H9 (cell line): ENCODE measurements around the gene TMEM237. TPM values are rescaled to one million over a fixed set of nuclear protein-coding genes. Genes with fewer than 3 reads are reported as not detected.

Source experiments
- DNase-seq: peaks from one replicate; pipeline ENCODE4 v3.0.0-alpha.2; 2017
- H2AFZ ChIP-seq: one replicate; pipeline ENCODE4 v1.6.1; 2013; ENCODE audit warnings: mild to moderate bottlenecking, low read length, control low read depth, moderate library complexity
- H2AK5ac ChIP-seq: 2 replicates; pipeline ENCODE4 v1.6.1; 2013; ENCODE audit warnings: low read length, control low read depth, mixed read lengths; ENCODE audit not compliant: insufficient read length
- H2BK120ac ChIP-seq: one replicate; pipeline ENCODE4 v1.6.1; 2013; ENCODE audit warnings: low read depth, mild to moderate bottlenecking, low read length, control low read depth, inconsistent platforms; ENCODE audit not compliant: poor library complexity, severe bottlenecking
- H2BK12ac ChIP-seq: 2 replicates; pipeline ENCODE4 v1.6.1; 2013; ENCODE audit warnings: low read length, control low read depth, mixed read lengths, low read depth; ENCODE audit not compliant: insufficient read length
- H2BK15ac ChIP-seq: 2 replicates; pipeline ENCODE4 v1.6.1; 2013; ENCODE audit warnings: low read depth, low read length, control low read depth
- H2BK20ac ChIP-seq: one replicate; pipeline ENCODE4 v1.6.1; 2013; ENCODE audit warnings: low read depth, mild to moderate bottlenecking, low read length, control low read depth, inconsistent platforms; ENCODE audit not compliant: poor library complexity, severe bottlenecking
- H2BK5ac ChIP-seq: 2 replicates; pipeline ENCODE4 v1.6.1; 2013; ENCODE audit warnings: low read length, control low read depth, mixed read lengths; ENCODE audit not compliant: insufficient read length
- H3K14ac ChIP-seq: 2 replicates; pipeline ENCODE4 v1.6.1; 2013; ENCODE audit warnings: low read length, control low read depth; ENCODE audit not compliant: insufficient read depth
- H3K18ac ChIP-seq: 2 replicates; pipeline ENCODE4 v1.6.1; 2013; ENCODE audit warnings: low read depth, mild to moderate bottlenecking, mixed read lengths, low read length, control low read depth; ENCODE audit not compliant: insufficient read length
- H3K23ac ChIP-seq: 2 replicates; pipeline ENCODE4 v1.6.1; 2013; ENCODE audit warnings: low read length, control low read depth, mixed read lengths, low read depth; ENCODE audit not compliant: insufficient read length
- H3K23me2 ChIP-seq: 2 replicates; pipeline ENCODE4 v1.6.1; 2013; ENCODE audit warnings: low read depth, mild to moderate bottlenecking, mixed read lengths, low read length, control low read depth; ENCODE audit not compliant: insufficient read length, poor library complexity, severe bottlenecking
- H3K27ac ChIP-seq: 2 replicates; pipeline ENCODE4 v1.5.1; 2013; ENCODE audit warnings: low read length, control low read depth, mixed read lengths, low read depth; ENCODE audit not compliant: insufficient read length
- H3K27me3 ChIP-seq: 2 replicates; pipeline ENCODE4 v1.6.1; 2013; ENCODE audit warnings: low read length, control low read depth, inconsistent platforms; ENCODE audit not compliant: insufficient read depth
- H3K4ac ChIP-seq: 2 replicates; pipeline ENCODE4 v1.6.1; 2013; ENCODE audit warnings: low read depth, mild to moderate bottlenecking, control low read depth, inconsistent platforms, low read length, moderate library complexity
- H3K4me1 ChIP-seq: 2 replicates; pipeline ENCODE4 v1.6.1; 2013; ENCODE audit warnings: low read length, control low read depth, inconsistent platforms; ENCODE audit not compliant: insufficient read depth
- H3K4me2 ChIP-seq: 2 replicates; pipeline ENCODE4 v1.6.1; 2013; ENCODE audit warnings: low read length, control low read depth, mixed read lengths; ENCODE audit not compliant: insufficient read length, insufficient read depth
- H3K56ac ChIP-seq: 2 replicates; pipeline ENCODE4 v1.6.1; 2013; ENCODE audit warnings: low read depth, mild to moderate bottlenecking, mixed read lengths, low read length, control low read depth; ENCODE audit not compliant: insufficient read length
- H3K79me1 ChIP-seq: 2 replicates; pipeline ENCODE4 v1.6.1; 2013; ENCODE audit warnings: low read depth, mild to moderate bottlenecking, moderate library complexity, low read length, control low read depth, inconsistent platforms; ENCODE audit not compliant: insufficient read depth, poor library complexity, severe bottlenecking
- H3K79me2 ChIP-seq: 2 replicates; pipeline ENCODE4 v1.6.1; 2013; ENCODE audit warnings: low read length, control low read depth, inconsistent platforms; ENCODE audit not compliant: insufficient read depth
- H3K9ac ChIP-seq: 2 replicates; pipeline ENCODE4 v1.6.1; 2013; ENCODE audit warnings: low read length, control low read depth, mixed read lengths; ENCODE audit not compliant: insufficient read length; ENCODE audit errors: extremely low read depth
- H3K9me3 ChIP-seq: one replicate; pipeline ENCODE4 v1.6.1; 2013; ENCODE audit warnings: low read depth, low read length, inconsistent platforms; ENCODE audit not compliant: control insufficient read depth
- H3T11ph ChIP-seq: one replicate; pipeline ENCODE4 v1.6.1; 2013; ENCODE audit warnings: mild to moderate bottlenecking, low read length, control low read depth, inconsistent platforms
- H4K20me1 ChIP-seq: one replicate; pipeline ENCODE4 v1.6.1; 2013; ENCODE audit not compliant: control insufficient read depth, insufficient read length, insufficient read depth
- H4K5ac ChIP-seq: 2 replicates; pipeline ENCODE4 v1.6.1; 2013; ENCODE audit warnings: low read depth, mild to moderate bottlenecking, mixed read lengths, low read length, control low read depth; ENCODE audit not compliant: insufficient read length
- H4K8ac ChIP-seq: replicated peaks from 2 replicates; pipeline ENCODE4 v1.6.1; 2013; ENCODE audit warnings: low read length, control low read depth, mixed read lengths, low read depth; ENCODE audit not compliant: insufficient read length
- H4K91ac ChIP-seq: 2 replicates; pipeline ENCODE4 v1.6.1; 2013; ENCODE audit warnings: low read depth, mild to moderate bottlenecking, moderate library complexity, mixed read lengths, low read length, control low read depth; ENCODE audit not compliant: insufficient read length
- H3K27ac Mint-ChIP-seq, 3 experiments: 2 replicates in 2 of 3; 3 replicates in 1 of 3; pipeline ENCODE4 v1.8.0; 2020 to 2021; ENCODE audit warnings: mixed read lengths in 3 of 3, mild to moderate bottlenecking in 1 of 3, moderate library complexity in 1 of 3
- H3K27me3 Mint-ChIP-seq: 2 replicates; pipeline ENCODE4 v1.8.0; 2021; ENCODE audit warnings: low read depth, mild to moderate bottlenecking, moderate library complexity, mixed read lengths
- H3K36me3 Mint-ChIP-seq, 3 experiments: 2 replicates in 2 of 3; 3 replicates in 1 of 3; pipeline ENCODE4 v1.8.0; 2020 to 2021; ENCODE audit warnings: low read depth in 3 of 3, mixed read lengths in 3 of 3; ENCODE audit not compliant: insufficient read depth in 1 of 3
- H3K4me1 Mint-ChIP-seq, 2 experiments: 2 replicates each; pipeline ENCODE4 v1.8.0; 2020; ENCODE audit warnings: mixed read lengths in 2 of 2
- H3K4me3 Mint-ChIP-seq, 2 experiments: 2 replicates in 1 of 2; 3 replicates in 1 of 2; pipeline ENCODE4 v1.8.0; 2020 to 2021; ENCODE audit warnings: mild to moderate bottlenecking in 2 of 2, mixed read lengths in 2 of 2, moderate library complexity in 1 of 2
- H3K9me3 Mint-ChIP-seq, 2 experiments: 2 replicates in 1 of 2; 3 replicates in 1 of 2; pipeline ENCODE4 v1.8.0; 2020; ENCODE audit warnings: mild to moderate bottlenecking in 2 of 2, mixed read lengths in 2 of 2, moderate library complexity in 1 of 2
- WGBS: extraction: QIAGEN DNeasy Blood & Tissue Kit; methylation state at CpG from one replicate; pipeline ENCODE4 v1.1.7; 2013; ENCODE audit warnings: missing lambda C conversion rate, low lambda C conversion rate, mixed read lengths; ENCODE audit not compliant: insufficient read length; ENCODE audit errors: extremely low coverage; 5-methylcytosine and 5-hydroxymethylcytosine counted together
- total RNA-seq: library from RNA; stranded (reverse); gene quantifications from 2 replicates; pipeline ENCODE4 v1.2.1, GENCODE V29; 2021
- TF ChIP-seq, protein P1 (sequence below): fragments of 200-600 bp; sonication (generic); conservative IDR thresholded peaks from 3 replicates; pipeline ENCODE4 v1.8.0; 2021; ENCODE audit warnings: antibody characterized with exemption, mild to moderate bottlenecking

The TMEM237 gene
- total RNA-seq, 1 experiment from 2014 or later = 37.7 TPM

DNA sequence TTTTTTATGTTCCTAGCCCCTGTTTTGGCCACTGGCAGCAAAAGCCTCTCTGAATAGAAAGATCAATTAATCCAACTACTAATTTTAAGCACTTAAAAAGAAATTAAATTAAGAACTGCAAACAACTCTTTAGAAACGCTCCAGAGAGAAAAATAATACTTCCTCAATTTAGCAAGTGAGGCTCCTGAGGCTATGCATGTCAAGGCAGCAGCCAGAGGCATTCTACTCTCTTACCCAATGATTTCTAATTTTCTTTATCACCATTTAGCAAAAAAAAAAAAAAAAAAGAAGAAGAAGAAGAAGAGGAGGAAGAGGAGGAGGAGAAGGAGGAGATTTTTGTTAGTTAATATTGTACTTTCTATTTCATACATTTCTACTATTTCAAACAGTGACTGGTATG lies 68.5 kb downstream of the TMEM237 start:
- no peaks in the 10 kb centered on the region for H3K4me1 Mint-ChIP-seq
- H3K4me3 Mint-ChIP-seq = no peak overlapping the region
- H3K79me2 ChIP-seq = no peaks in the 10 kb centered on the region

More for the DNA sequence above, 68.5 kb downstream of the TMEM237 start:
- no peak for DNase-seq
- TF ChIP-seq, protein P1, sequence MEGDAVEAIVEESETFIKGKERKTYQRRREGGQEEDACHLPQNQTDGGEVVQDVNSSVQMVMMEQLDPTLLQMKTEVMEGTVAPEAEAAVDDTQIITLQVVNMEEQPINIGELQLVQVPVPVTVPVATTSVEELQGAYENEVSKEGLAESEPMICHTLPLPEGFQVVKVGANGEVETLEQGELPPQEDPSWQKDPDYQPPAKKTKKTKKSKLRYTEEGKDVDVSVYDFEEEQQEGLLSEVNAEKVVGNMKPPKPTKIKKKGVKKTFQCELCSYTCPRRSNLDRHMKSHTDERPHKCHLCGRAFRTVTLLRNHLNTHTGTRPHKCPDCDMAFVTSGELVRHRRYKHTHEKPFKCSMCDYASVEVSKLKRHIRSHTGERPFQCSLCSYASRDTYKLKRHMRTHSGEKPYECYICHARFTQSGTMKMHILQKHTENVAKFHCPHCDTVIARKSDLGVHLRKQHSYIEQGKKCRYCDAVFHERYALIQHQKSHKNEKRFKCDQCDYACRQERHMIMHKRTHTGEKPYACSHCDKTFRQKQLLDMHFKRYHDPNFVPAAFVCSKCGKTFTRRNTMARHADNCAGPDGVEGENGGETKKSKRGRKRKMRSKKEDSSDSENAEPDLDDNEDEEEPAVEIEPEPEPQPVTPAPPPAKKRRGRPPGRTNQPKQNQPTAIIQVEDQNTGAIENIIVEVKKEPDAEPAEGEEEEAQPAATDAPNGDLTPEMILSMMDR = no peak
- no peak overlapping the region for H2BK120ac ChIP-seq
- H2BK15ac ChIP-seq = no peak overlapping the region
- H3K27ac ChIP-seq = no peak overlapping the region
- H3K27me3 Mint-ChIP-seq = no peaks in the 10 kb centered on the region
- H2AK5ac ChIP-seq = no peak overlapping the region
- H2AFZ ChIP-seq = no peak overlapping the region
- H2BK20ac ChIP-seq = no peak overlapping the region
- no peaks in the 10 kb centered on the region for H3K27me3 ChIP-seq
- H4K91ac ChIP-seq = no peak overlapping the region
- H4K20me1 ChIP-seq = no peaks in the 10 kb centered on the region
- H2BK12ac ChIP-seq = no peak overlapping the region
- no peak overlapping the region for H3K56ac ChIP-seq
- no peak overlapping the region for H3K27ac Mint-ChIP-seq
- H4K5ac ChIP-seq = no peak overlapping the region
- no peaks in the 10 kb centered on the region for H3K23me2 ChIP-seq
- no peak overlapping the region for H3K4me2 ChIP-seq
- H4K8ac ChIP-seq = no peak overlapping the region
- H3K79me1 ChIP-seq = no peaks in the 10 kb centered on the region
- H2BK5ac ChIP-seq = no peak overlapping the region
- no peaks in the 10 kb centered on the region for H3K36me3 Mint-ChIP-seq
- no peak overlapping the region for H3K4ac ChIP-seq
- H3K4me1 ChIP-seq = no peaks in the 10 kb centered on the region
- H3K23ac ChIP-seq = no peak overlapping the region
- H3K9me3 ChIP-seq = no peaks in the 10 kb centered on the region
- H3K18ac ChIP-seq = no peak overlapping the region
- no peak overlapping the region for H3T11ph ChIP-seq
- no CpG with 5 or more reads among the region's 1 CpG for WGBS
- no peak overlapping the region for H3K9ac ChIP-seq
- H3K14ac ChIP-seq = no peak overlapping the region
- no peaks in the 10 kb centered on the region for H3K9me3 Mint-ChIP-seq
